Astrocyte of the hippocampus (primary cell): ENCODE measurements around the gene NOC4L.

Experiments used
- DNase-seq: peaks from one replicate; pipeline ENCODE4 v3.0.0; 2011; ENCODE audit warnings: low read depth, low spot score

The NOC4L gene

DNA sequence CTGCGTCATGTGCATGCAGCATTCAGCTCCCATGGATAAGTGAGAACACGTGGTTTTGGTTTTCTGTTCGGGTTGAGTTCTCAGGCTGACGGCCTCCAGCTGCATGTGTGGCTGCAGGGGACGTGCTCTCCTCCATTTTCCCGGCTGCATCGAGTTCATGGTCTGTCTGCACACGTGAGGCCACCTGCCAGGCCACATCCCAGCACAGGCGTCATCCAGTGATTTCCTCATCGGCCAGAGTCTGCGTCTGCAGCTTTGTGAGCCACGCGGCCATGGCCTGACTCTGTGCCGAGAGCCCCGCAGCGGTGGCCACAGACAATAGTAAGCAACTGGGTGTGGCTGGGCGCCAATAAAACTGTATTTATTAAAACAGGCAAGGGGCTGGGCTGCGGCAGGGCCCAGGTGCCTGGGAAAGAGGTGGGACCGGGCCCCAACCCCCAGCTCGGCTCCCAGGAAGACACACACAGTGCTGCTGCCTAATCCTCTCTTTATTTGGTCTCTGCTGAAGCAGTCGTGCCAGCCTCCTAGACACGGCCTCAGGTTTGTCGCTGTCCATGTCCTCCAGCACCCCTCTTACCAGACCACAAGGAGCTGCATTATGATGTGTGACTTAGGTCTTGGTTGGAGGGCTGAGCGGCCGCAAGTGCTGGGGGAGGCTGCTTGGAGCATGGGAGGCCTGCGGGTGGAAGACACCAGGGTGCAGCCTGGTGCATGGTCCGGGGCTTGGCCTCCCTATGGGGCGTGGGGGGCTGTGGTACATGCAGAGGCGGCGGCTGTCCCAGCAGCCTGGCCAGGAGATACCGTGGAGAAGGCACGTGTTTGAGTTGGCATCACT is 52.0 kb downstream of the NOC4L start:
- peak; percentile 49 for DNase-seq

GRCh38 chr12:132196873-132197390 is 52.7 kb downstream of the NOC4L start:
- no peak for DNase-seq

GRCh38 chr12:132197581-132198354 is 53.5 kb downstream of the NOC4L start:
- no peak for DNase-seq

GRCh38 chr12:132199101-132199500 is 54.8 kb downstream of the NOC4L start:
- no peak for DNase-seq

DNA sequence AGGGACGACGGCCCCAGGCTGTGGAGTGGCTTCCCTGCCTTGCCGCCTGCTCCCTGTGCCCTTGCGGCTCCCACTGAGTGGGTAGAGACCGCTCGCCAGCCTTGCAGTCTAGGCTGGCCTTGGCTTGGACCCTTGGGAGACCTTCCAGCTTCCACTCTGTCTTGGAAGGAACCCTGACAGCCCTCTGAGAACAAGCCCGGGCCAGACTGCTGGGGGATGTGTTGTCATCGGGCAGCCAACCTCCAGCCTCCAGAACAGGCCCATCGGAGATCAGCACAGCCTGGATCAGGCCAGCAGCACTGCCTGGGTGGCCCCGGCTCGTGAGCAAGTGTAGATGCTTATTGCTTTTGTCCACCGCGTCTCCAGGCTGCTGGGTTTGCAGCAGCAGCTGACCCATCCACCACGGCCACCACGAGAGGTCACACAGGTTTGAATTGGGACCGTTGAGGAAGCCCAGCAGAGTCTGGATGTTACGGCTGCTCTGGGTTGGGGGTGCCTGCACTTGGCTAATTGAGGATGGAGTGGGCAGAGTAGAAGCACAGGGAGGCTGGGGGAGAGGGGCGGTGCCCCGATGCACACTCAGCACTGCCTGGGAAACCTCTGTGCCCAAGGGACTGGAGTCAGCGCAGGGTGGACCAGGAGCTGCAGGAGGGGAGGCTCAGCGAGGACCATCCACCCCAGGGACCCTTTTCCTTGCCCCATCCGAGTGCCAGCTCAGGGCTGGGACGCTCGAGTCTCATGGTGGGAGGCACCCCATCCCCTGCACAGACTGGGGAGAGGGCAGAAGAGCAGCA is 55.5 kb downstream of the NOC4L start:
- DNase-seq = no peak

GRCh38 chr12:132200800-132201199 is 56.5 kb downstream of the NOC4L start:
- DNase-seq = no peak

DNA sequence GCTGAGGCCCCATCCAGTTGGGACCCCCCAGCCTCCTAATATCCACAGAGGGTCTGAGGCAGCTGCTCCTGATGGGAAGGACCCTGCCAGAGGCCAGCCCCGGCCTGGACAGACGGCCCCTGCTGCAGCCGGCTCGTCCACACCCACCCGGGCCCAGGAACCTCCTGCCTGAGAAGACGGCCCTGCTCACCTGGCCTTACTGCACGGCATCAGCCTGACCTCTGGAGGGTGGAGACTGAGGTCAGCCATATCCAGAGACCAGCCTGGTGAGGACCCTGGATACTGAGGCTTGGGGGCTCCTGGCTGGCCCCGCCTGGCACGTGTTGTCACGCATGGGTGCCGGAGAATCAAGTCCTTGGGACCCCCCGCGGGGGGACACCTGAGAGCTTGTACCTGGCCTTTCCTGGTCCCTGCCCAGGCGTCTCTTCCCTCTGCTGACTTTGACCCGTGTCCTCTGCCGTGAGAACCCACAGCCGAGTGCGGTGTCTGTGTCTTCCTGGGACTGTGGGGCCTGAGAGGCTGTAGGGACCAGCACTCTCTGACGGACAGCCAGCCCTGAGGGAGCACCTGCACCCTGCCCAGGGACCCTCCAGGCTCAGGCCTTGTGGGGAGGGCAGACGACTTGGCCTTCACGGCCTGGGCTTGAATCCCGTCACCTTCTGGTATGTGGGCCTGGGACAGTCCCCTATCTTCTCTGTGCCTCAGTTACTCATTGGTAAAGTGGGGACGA is 57.3 kb downstream of the NOC4L start:
- no peak for DNase-seq
